HepG2 (cell line): Measurements from ENCODE around the gene MCM3AP. TPM values are rescaled to one million over a fixed set of nuclear protein-coding genes. Genes with fewer than 3 reads are reported as not detected.
A peak's percentile ranks its signal among the peaks of the same experiment; 100 is the strongest.

Experiments used
- CEBPB ChIP-seq: IDR thresholded peaks from 2 replicates; pipeline ENCODE4 v1.6.1; 2011; ENCODE audit warnings: low read depth, low read length, improper control_type of control experiment, borderline replicate concordance
- DZIP1 ChIP-seq: sonication (generic); formaldehyde crosslinking; IDR thresholded peaks from 2 replicates; pipeline ENCODE4 v1.5.0; 2020; ENCODE audit warnings: mild to moderate bottlenecking, missing genetic modification reagents
- GABPB1 ChIP-seq: IDR thresholded peaks from 2 replicates; pipeline ENCODE4 v1.6.1; 2016; ENCODE audit warnings: mild to moderate bottlenecking, missing genetic modification reagents, moderate library complexity, missing compliant biosample characterization
- HIVEP1 ChIP-seq: sonication (generic); formaldehyde crosslinking; IDR thresholded peaks from 2 replicates; pipeline ENCODE4 v1.4.0; 2020; ENCODE audit warnings: mild to moderate bottlenecking, missing genetic modification reagents
- HOXD1 ChIP-seq: sonication (generic); formaldehyde crosslinking; IDR thresholded peaks from 2 replicates; pipeline ENCODE4 v1.5.0; 2020; ENCODE audit warnings: missing genetic modification reagents
- IKZF5 ChIP-seq: IDR thresholded peaks from 2 replicates; pipeline ENCODE4 v1.6.1; 2018; ENCODE audit warnings: missing genetic modification reagents, mild to moderate bottlenecking, missing compliant biosample characterization
- KAT2B ChIP-seq: fragments of 150-350 bp; IDR thresholded peaks from 2 replicates; pipeline ENCODE4 v1.6.1; 2014; ENCODE audit warnings: low read depth, low read length, borderline replicate concordance
- LCORL ChIP-seq, 2 experiments: fragments of 450-650 bp in 1 of 2; sonication (generic) in 1 of 2; formaldehyde crosslinking in 1 of 2; IDR thresholded peaks; 2 replicates each; pipeline versions ENCODE4 v1.5.0 to v1.6.1; 2017 to 2020; ENCODE audit warnings: antibody characterized with exemption in 1 of 2, missing genetic modification reagents in 1 of 2
- MXD1 ChIP-seq: sonication (generic); formaldehyde crosslinking; IDR thresholded peaks from 2 replicates; pipeline ENCODE4 v1.4.0; 2020; ENCODE audit warnings: mild to moderate bottlenecking, missing genetic modification reagents
- PBX2 ChIP-seq: IDR thresholded peaks from 2 replicates; pipeline ENCODE4 v1.6.1; 2016; ENCODE audit warnings: control low read depth
- PRDM15 ChIP-seq: sonication (generic); formaldehyde crosslinking; IDR thresholded peaks from 2 replicates; pipeline ENCODE4 v1.4.0; 2020; ENCODE audit warnings: missing genetic modification reagents
- SAFB2 ChIP-seq: sonication (generic); formaldehyde crosslinking; IDR thresholded peaks from 2 replicates; pipeline ENCODE4 v1.5.1; 2020; ENCODE audit warnings: missing genetic modification reagents, low read depth, mild to moderate bottlenecking, borderline replicate concordance
- SAP130 ChIP-seq: IDR thresholded peaks from 2 replicates; pipeline ENCODE4 v1.6.1; 2016; ENCODE audit warnings: low read depth
- SNAI1 ChIP-seq: sonication (generic); formaldehyde crosslinking; IDR thresholded peaks from 2 replicates; pipeline ENCODE4 v1.5.0; 2020; ENCODE audit warnings: mild to moderate bottlenecking, missing genetic modification reagents, borderline replicate concordance
- ZNF160 ChIP-seq: sonication (generic); formaldehyde crosslinking; IDR thresholded peaks from 2 replicates; pipeline ENCODE4 v1.8.0; 2022; ENCODE audit warnings: mild to moderate bottlenecking, inconsistent platforms, missing genetic modification reagents
- ZNF275 ChIP-seq: sonication (generic); formaldehyde crosslinking; IDR thresholded peaks from 2 replicates; pipeline ENCODE4 v1.8.0; 2022; ENCODE audit warnings: missing genetic modification reagents, mild to moderate bottlenecking, inconsistent platforms, borderline replicate concordance
- ZNF816 ChIP-seq: sonication (generic); formaldehyde crosslinking; IDR thresholded peaks from 2 replicates; pipeline ENCODE4 v1.8.0; 2022; ENCODE audit warnings: missing genetic modification reagents, mild to moderate bottlenecking, borderline replicate concordance
- ZSCAN22 ChIP-seq: sonication (generic); formaldehyde crosslinking; IDR thresholded peaks from 2 replicates; pipeline ENCODE4 v1.4.0; 2020; ENCODE audit warnings: mild to moderate bottlenecking, missing genetic modification reagents
- polyA plus RNA-seq, 8 experiments: library from polyadenylated mRNA; depleted of rRNA in 3 of 8; stranded (reverse) in 7 of 8; unstranded in 1 of 8; fragments of >200 nt; fragmentation: Illumina TruSeq in 4 of 8; extraction: Trizol in 4 of 8; gene quantifications; 2 replicates each; pipeline versions ENCODE4 v1.2.1 to v1.2.3, GENCODE V29; 2011 to 2016; ENCODE audit warnings: low read depth in 4 of 8, missing spikeins in 1 of 8, mixed read lengths in 1 of 8; ENCODE audit not compliant: insufficient read depth in 1 of 8
- total RNA-seq, 5 experiments: library from RNA; depleted of rRNA; stranded (reverse); fragments of >200 nt; fragmentation: Illumina TruSeq; extraction: Trizol; gene quantifications; 2 replicates each; pipeline ENCODE4 v1.2.3, GENCODE V29; 2016; ENCODE audit warnings: low read depth in 1 of 5

MCM3AP gene
- total and polyA plus RNA-seq, 2 of the 13 experiments (the other 11 are each of a cell fraction or from before 2014, with no cell fraction given): 27.0 to 54.7 TPM

GRCh38 chr21:46323710-46324389, 38.4 kb upstream of the MCM3AP start, which contains the start of the genes C21orf58 and PCNT (continued):
- TF ChIP-seq HIVEP1 (CRISPR knock-in tag) (0 out of 2 replicates have a peak, but pooled peaks have one; percentile 36), DZIP1 (no peak), SAP130 (CRISPR knock-in tag) (peak; percentile 82), ZNF275 (CRISPR knock-in tag) (no peak), ZNF160 (no peak; the same call in 1 of the 2 replicates), MXD1 (CRISPR knock-in tag) (peak; percentile 71; the same call in 1 of the 2 replicates), IKZF5 (CRISPR knock-in tag) (no peak), ZSCAN22 (CRISPR knock-in tag) (no peak), SNAI1 (peak; percentile 70; the same call in 1 of the 2 replicates), KAT2B (no peak), PRDM15 (CRISPR knock-in tag) (no peak), SAFB2 (CRISPR knock-in tag) (no peak; the same call in 1 of the 2 replicates), GABPB1 (CRISPR knock-in tag) (peak; percentile 84), LCORL (IDR thresholded peaks at IDR 0.05) (no peak), LCORL (CRISPR knock-in tag; IDR thresholded peaks at IDR 0.05) (no peak), CEBPB (no peak), HOXD1 (CRISPR knock-in tag) (no peak), PBX2 (CRISPR knock-in tag) (no peak), ZNF816 (0 out of 2 replicates have a peak, but pooled peaks have one; percentile 7)
